Right forelimb (tissue), 1 donor: ENCODE data around the gene NXPH2.
"Not testable (repeated sequence)": the region's sequence is repeated elsewhere in the genome, so short reads cannot be mapped to it uniquely, and the experiment has no call there.

Experiments
- DNase-seq: peaks from one replicate; pipeline ENCODE4 v3.0.0-alpha.2; 2018

NXPH2 gene

GRCh38 chr2:138708682-138709241 lies 71.4 kb downstream of the NXPH2 start:
- no peak for DNase-seq

GRCh38 chr2:138707392-138708074 lies 72.7 kb downstream of the NXPH2 start:
- DNase-seq = no peak

GRCh38 chr2:138703242-138703641 lies 76.9 kb downstream of the NXPH2 start:
- no peak for DNase-seq

GRCh38 chr2:138700716-138701115 lies 79.5 kb downstream of the NXPH2 start:
- no peak for DNase-seq

GRCh38 chr2:138699421-138699820 lies 80.8 kb downstream of the NXPH2 start:
- DNase-seq = no peak

- DNase-seq = no peak
Observed at GRCh38 chr2:138698428-138698827, 81.8 kb downstream of the NXPH2 start.

- DNase-seq = no peak
Observed at GRCh38 chr2:138691667-138692066, 88.5 kb downstream of the NXPH2 start.

- DNase-seq = no peak
Observed at GRCh38 chr2:138689705-138690104, 90.5 kb downstream of the NXPH2 start.

- no peak for DNase-seq
Observed at GRCh38 chr2:138682163-138682562, 98.0 kb downstream of the NXPH2 start.

- DNase-seq = no peak
Observed at GRCh38 chr2:138677221-138677620, 103.0 kb downstream of the NXPH2 start.

GRCh38 chr2:138676619-138677021 lies 103.6 kb downstream of the NXPH2 start:
- no peak for DNase-seq

GRCh38 chr2:138671566-138671965 lies 108.6 kb downstream of the NXPH2 start:
- no peak for DNase-seq

GRCh38 chr2:138670734-138671133 lies 109.5 kb downstream of the NXPH2 start:
- no peak for DNase-seq

GRCh38 chr2:138665937-138666336 lies 114.3 kb downstream of the NXPH2 start:
- no peak for DNase-seq

- DNase-seq = no peak
Observed at GRCh38 chr2:138658187-138658894, 121.8 kb downstream of the NXPH2 start.

- DNase-seq = no peak
Observed at GRCh38 chr2:138654146-138654545, 126.0 kb downstream of the NXPH2 start.

- DNase-seq = no peak
Observed at GRCh38 chr2:138652378-138652777, 127.8 kb downstream of the NXPH2 start.

GRCh38 chr2:138649571-138649970 lies 130.6 kb downstream of the NXPH2 start:
- no peak for DNase-seq

- no peak for DNase-seq
Observed at GRCh38 chr2:138648606-138649005, 131.6 kb downstream of the NXPH2 start.

- not testable (repeated sequence) for DNase-seq
Observed at GRCh38 chr2:138644776-138645175, 135.4 kb downstream of the NXPH2 start.

- no peak for DNase-seq
Observed at GRCh38 chr2:138640921-138641676, 139.1 kb downstream of the NXPH2 start.

GRCh38 chr2:138637686-138638085 lies 142.5 kb downstream of the NXPH2 start:
- no peak for DNase-seq

- DNase-seq = no peak
Observed at GRCh38 chr2:138637061-138637460, 143.1 kb downstream of the NXPH2 start.

- no peak for DNase-seq
Observed at GRCh38 chr2:138633049-138633448, 147.1 kb downstream of the NXPH2 start.
